Measurements from ENCODE around the gene TEKTIP1.

- TF ChIP-seq CTCF (IDR thresholded peaks at IDR 0.05), result no peak
- no peak for TF ChIP-seq POLR2A (IDR thresholded peaks at IDR 0.05)
These were observed 12.3 kb upstream of the TEKTIP1 start for GRCh38 chr19:3526507-3527237.
